22Rv1 (cell line): Measurements from ENCODE around the gene PRKX.

Source experiments
- ZFX ChIP-seq: fragments of 450-650 bp; IDR thresholded peaks from 2 replicates; pipeline ENCODE4 v1.6.1; 2017; ENCODE audit warnings: antibody characterized with exemption, borderline replicate concordance
- TF ChIP-seq, protein P1 (sequence below): fragments of 450-650 bp; IDR thresholded peaks from 2 replicates; pipeline ENCODE4 v1.5.1; 2017; ENCODE audit warnings: mild to moderate bottlenecking

DNA sequence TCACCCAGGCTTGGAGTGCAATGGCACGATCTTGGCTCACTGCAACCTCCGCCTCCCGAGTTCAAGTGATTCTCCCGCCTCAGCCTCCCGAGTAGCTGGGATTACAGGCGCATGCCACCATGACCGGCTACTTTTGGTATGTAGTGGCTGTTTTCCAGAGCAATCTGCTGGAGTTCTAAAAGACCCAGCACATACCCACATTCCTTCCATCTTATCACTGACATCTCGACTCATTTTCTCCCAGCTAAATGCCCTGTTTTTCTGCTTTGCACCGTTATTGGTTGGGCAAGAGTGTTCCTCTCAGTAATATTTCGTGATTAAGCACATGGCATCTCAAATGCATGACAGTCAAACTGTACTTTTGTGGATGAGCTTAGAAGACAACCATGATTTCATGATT lies 53.7 kb downstream of the PRKX start:
- TF ChIP-seq, protein P1, sequence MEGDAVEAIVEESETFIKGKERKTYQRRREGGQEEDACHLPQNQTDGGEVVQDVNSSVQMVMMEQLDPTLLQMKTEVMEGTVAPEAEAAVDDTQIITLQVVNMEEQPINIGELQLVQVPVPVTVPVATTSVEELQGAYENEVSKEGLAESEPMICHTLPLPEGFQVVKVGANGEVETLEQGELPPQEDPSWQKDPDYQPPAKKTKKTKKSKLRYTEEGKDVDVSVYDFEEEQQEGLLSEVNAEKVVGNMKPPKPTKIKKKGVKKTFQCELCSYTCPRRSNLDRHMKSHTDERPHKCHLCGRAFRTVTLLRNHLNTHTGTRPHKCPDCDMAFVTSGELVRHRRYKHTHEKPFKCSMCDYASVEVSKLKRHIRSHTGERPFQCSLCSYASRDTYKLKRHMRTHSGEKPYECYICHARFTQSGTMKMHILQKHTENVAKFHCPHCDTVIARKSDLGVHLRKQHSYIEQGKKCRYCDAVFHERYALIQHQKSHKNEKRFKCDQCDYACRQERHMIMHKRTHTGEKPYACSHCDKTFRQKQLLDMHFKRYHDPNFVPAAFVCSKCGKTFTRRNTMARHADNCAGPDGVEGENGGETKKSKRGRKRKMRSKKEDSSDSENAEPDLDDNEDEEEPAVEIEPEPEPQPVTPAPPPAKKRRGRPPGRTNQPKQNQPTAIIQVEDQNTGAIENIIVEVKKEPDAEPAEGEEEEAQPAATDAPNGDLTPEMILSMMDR: no peak
- TF ChIP-seq ZFX: no peak
